Left hindlimb (tissue), 1 donor: ENCODE measurements around the gene HPN.
A peak's percentile ranks its signal among the peaks of the same experiment; 100 is the strongest.

ENCODE experiments used
- DNase-seq: peaks from one replicate; pipeline ENCODE4 v3.0.0-alpha.2; 2018

The HPN gene

DNA sequence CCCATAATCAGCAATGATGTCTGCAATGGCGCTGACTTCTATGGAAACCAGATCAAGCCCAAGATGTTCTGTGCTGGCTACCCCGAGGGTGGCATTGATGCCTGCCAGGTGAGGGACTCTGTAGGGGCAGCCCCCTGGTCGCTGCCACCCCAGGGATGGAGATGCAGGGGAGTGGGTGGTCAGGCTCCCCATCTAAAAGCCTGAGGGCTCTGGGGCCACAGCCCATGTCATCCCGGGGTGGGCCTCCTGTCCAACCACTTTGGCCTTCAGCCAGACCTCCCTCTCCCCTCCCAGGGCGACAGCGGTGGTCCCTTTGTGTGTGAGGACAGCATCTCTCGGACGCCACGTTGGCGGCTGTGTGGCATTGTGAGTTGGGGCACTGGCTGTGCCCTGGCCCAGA lies 24.1 kb downstream of the HPN start:
- DNase-seq = no peak

DNA sequence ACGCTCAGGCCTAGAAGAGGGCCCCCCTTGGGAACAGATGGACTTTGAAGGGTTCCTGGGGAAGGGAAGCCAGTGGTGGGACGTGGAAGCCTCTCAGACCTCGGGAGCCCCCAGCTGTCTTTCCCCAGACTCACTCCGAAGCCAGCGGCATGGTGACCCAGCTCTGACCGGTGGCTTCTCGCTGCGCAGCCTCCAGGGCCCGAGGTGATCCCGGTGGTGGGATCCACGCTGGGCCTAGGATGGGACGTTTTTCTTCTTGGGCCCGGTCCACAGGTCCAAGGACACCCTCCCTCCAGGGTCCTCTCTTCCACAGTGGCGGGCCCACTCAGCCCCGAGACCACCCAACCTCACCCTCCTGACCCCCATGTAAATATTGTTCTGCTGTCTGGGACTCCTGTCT lies 24.6 kb downstream of the HPN start:
- DNase-seq = no peak

DNA sequence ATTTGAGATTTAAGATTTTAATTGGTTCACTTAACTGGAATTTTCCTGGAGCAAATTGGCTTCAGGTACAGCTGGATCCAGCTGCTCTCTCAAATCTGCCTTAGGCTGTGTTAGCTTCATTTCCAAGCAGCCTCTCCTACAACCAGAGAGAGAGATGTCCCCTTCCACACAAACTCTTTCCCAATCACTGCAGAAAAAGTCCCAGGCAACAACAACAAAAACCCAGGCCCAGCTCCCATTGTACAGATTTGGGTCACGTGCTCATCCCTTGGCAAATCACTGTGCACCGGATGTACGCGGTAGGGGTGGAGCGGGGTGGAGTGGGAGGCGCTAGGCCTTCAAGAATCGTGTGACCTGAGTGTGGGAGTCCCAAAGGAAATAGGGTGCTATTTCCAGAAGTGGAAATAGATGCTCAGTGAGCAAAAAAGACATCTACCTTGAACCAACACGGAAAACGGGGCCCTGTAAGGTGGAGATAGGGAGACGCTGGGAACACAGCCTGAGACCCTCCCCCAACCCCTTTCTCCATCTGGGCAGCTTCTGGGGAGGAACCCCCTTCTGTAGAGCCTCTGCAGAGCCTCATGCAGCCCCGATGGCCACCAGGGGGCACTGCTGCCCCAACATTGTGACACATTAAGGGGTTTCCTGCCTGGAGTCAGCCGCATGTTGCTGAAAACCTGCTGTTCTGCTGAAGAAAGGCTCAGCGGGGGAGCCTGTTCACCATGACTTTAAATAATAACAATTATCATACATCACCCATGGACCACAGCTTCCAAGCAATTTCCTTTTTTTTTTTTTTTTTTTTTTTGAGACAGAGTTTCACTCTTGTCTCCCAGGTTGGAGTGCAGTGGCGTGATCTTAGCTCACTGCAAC lies 25.4 kb downstream of the HPN start:
- DNase-seq = peak; percentile 85

DNA sequence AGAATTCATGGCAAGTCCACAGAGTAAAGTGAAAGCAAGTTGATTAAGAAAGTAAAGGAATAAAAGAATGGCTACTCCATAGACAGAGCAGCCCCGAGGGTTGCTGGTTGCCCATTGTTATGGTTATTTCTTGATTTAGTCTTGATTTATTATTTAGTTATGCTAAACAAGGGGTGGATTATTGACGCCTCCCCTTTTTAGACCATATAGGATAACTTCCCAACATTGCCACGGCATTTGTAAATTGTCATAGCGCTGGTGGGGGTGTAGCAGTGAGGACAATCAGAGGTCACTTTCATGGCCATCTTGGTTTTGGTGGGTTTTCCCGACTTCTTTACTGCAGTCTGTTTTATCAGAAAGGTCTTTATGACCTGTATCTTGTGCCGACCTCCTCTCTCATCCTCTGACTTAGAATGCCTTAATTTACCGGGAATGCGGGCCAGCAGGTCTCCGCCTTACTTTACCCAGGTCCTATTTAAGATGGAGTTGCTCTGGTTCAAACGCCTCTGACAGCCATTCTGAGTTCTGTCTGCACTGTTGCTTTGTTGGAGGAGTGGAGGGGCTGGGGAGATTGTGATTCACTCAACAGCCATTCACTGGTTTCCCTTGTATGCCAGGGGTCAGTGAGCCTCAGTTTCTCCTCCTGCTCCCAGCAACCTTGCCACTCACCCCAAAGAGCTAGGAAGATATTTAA lies 27.6 kb downstream of the HPN start:
- no peak for DNase-seq

DNA sequence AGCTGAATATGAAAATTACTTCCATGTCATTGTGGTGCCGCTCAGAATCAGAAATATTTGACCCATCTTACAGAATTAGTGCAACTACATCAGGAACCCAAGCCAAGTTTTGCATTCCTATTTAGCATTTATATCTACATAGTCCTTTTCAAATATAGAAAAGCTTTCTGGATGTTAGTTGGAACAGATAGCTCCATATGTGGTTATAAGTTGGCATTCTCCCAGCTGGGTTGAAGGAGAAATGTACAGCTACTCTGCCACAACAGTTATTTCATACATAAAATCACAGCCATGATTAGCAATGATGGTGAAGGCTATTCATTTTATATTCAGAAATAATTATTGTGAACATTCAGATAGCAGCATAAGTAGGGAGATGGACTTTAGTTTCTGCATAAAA lies 28.2 kb downstream of the HPN start:
- DNase-seq = no peak

DNA sequence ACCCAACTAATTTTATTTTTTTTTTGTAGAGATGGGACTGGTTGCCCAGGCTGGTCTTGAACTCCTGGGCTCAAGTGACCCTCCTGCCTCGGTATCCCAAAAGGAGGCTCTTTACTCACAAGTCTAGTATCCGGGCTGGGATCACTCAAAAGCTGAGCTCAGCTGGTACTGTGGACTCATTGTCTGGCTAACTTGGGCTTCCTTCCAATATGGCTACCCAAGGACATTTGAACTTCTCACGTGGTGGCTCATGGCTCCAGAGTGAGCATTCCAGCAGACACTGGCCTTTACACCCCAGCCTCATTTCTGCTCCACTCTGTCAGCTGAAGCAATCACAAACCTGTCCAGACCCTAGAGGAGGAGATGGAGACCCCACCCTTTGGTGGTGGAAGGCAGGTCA lies 28.9 kb downstream of the HPN start:
- no peak for DNase-seq

DNA sequence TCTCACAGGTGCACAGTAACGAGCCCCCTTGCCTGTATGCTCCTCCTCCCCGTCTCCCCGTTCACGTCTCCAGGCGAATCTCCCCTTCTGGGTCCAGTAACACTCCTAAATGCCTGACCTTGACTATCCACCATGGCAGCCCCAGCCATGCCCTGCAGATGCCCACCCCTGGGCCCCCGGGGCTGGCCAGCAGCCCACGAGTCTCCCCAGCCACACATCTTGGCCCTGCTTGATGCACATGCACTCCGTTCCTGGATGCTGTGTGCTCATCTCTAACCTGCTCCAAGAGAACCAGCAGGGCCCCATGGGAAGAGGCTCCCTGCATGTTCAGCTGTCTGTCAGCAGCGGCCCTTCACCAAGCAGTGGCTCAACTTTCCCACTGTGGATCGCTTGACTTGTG lies 32.0 kb downstream of the HPN start:
- DNase-seq = no peak

DNA sequence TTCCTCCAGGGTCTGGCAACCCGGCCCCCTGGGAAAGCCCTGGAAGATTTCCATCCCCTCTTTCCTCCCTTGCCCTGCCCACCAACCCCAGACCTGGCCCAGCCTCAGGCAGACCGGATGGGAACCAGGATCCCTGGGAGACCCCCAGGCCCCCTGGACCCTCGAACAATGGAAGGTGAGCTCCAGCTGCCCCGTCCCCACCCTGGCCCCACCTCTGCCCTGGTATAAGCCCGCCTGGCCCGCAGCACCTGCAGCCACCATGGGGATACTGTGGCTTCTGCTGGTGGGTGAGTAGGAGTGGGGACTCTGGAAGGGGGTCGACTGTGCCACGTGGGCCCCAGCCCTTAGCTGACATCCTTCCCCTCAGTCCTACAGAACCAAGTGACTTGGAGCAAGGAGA lies 32.4 kb downstream of the HPN start:
- no peak for DNase-seq

DNA sequence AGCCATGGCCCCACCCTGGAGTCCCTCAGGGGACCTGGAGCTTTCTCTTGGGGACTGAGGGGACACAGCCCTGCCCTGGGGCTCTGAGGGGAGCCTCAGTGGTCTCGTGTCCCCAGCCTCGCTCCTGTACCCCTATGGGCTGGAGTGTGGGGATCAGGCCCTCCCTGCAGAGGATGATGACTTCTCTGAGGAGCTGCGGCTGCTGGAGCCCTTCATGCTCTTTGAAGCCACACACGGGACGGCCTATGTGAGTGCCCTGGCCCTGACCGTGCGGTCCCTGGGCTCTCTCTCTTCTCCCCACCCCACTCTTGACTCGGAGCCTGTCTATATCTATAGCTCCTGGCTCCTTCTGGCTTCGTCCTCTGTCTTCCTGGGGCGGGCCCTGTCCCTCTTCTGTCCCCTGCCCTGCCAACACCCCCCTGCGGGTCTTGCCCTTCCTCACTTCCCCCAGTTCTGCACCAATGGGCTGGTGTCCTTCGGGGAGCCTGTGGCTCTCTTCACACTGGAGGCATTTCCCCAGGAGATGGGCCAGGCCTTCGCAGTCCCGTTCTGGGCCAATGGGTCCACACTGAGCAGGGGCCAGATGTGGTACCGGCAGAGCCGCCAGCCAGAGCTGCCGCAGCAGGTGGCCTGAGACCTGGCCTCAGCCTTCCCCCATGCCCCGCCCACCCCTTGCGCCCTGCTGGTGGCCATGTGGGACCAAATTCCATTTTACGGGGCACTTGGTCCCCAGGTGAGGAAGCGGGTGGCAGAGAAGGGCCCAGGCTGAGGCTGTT lies 33.1 kb downstream of the HPN start:
- DNase-seq = no peak

DNA sequence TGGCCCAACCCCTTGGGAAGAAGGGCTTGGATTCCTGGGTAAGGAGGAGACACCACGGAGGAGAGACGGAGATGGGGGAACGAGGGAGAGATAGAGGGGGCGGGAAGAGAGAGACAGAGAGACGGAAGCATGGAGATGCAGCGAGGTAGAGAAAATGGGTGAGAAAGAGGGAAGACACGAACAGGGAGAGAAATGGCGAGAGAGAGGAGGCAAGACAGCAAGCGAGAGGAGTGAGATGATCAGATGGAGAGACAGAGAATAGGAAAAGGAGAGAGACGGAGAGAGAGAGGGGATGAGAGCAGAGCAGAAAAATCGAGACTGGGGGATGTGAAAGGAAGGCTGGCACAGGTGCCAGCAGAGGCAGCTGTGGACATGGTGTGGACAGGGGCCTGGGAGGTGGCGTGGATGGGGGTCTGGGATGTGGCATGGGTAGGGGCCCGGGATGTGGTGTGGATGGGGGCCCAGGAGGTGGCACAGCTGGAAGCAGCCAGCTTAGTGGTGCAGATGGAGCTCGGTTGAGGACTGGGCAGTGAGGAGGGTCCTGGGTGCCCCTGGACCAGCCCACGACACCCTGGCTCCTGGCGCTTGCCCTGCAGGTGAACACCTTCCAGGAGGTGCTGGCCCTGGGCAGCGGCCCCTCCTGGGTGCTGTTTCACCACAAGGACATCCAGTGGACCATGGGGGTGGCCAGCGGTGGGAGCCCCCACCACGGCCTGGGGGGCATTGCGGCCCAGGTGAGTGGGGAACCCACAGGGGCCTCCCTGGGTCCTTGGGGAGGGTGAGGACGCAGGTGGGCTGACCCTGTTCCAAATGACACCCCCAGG lies 33.9 kb downstream of the HPN start:
- no peak for DNase-seq

DNA sequence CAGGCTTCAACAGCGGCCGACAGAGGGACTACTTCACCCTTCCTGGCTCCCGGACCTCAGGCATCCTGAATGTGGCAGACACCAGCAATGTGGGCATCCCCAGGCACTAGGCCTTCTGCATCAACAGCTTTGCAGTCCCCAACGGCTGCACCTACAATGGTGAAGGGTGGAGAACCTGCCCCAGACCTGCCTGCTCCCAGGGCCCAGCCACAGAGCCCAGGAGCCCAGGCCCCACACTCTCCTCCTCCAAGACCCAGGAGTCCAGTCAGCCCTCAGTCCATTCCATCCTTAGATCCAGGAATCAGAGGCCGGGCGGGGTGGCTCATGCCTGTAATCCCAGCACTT lies 34.5 kb downstream of the HPN start:
- no peak for DNase-seq

DNA sequence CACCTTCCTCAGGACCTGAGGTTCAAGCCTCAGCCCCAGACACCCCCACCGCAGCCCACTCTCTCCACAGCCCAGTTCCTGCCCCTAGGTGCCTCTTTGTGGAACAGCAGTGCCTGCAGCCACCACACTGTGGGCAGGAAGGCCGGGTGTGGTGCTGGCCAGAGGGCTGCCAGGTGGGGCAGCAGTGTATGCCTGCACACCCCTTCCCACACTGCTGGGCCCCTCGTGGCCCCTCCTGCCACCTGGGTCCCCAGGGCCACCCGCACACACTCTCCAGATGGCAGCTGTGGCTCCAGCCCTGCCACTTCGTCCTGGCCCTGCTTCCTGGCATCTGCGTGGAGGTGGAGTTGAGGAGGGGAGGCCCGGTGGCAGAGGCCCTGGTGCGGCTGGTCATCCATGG lies 35.1 kb downstream of the HPN start:
- no peak for DNase-seq

DNA sequence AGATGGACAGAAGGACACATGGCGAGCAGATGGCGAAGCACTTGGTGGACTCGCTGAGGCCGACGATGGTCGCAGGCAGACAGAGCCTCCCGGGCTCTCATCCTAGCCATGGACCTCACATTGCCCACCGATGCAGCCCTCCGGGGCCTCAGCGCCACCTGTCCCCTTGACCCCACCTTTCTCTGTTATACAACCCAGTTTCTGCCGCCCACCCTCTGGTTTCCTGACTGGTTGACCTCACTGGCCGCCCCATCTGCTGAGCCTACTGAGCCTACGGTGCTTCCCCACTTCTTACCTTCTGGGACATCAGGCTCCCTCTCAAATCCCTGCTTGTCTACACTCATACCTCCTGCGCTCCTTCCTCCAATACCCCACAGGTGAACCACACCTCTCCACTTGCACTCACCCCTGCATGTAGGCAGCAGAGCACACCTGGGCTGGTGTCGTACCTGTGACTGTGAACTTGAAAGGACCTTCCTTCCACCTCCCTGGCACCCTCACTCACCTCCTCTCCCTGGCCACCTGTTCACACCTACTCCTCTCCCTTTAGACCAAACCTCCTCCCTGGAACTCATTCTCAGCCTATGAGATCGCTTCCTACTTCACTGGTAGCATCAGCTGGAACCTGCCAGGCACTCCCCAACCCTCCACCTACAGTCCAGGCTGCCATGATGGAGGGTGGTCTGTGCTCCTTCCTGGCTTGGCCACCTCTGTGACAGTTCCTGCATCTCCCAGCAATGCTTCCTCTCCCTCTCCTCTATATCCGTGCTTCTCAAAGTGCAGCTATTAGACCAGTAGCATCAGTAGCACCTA lies 36.1 kb downstream of the HPN start:
- no peak for DNase-seq

DNA sequence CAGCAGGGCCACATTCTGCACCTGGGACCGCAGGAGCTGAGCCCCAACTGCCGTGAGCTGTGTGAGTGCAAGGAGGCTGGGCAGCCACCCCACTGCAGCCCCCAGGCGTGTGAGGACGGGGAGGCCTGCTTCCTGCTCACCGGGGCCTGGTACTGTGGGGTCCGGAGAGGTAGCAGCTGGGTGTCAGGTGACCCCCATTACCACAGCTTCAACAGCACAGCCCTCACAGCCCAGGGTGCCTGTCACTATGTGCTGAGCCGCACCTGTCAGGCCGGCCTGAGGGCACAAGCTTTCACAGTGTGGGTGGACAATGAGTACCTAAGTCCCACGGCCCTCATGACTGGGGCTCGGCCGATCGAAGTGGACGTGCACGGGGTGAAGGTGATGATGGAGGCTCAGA lies 38.3 kb downstream of the HPN start:
- DNase-seq = no peak

DNA sequence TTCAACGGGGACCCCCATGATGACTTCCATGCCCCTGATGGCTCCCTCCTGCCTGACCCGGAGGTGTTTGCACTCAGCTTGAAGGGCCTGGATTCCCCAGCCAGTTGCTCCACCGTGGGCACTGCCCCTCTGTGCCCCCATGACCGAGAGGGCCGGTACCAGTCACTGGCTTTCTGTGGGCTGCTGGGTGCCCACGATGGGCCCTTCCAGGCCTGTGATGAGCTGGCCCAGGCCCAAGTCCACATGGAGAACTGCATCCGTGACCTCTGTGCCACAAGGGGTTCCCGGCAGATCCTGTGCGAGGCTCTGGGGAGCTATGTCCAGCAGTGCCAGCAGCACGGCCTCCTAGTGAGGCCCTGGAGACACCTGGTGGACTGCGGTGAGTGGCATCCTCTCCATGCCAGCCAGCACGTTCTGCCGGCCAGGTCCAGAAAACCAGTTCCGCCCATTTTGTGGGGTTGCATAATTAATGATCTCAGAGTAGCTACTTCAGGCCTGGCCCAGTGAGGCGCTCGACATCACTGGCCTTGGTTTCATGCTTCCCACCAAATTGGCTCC lies 39.2 kb downstream of the HPN start:
- DNase-seq = no peak

DNA sequence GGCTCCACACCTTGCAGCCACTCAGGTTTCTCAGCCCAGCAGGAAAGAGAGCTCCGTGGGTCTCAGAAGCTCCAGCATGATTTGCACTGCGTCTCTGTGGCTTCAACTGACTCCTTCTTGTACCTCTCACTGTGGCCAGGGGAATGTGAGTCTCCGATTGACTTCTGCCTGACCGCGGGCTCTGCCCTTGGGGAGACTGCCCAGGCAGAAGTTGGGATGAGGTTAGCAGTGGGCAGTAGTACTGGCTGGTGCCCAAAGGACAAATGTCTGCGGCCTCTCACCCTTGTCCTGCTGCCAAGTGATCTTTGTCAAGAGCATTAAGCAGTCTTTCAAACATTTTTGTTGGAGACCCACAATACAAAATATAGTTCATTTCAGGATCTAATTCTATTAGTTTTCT lies 39.7 kb downstream of the HPN start:
- DNase-seq = no peak

DNA sequence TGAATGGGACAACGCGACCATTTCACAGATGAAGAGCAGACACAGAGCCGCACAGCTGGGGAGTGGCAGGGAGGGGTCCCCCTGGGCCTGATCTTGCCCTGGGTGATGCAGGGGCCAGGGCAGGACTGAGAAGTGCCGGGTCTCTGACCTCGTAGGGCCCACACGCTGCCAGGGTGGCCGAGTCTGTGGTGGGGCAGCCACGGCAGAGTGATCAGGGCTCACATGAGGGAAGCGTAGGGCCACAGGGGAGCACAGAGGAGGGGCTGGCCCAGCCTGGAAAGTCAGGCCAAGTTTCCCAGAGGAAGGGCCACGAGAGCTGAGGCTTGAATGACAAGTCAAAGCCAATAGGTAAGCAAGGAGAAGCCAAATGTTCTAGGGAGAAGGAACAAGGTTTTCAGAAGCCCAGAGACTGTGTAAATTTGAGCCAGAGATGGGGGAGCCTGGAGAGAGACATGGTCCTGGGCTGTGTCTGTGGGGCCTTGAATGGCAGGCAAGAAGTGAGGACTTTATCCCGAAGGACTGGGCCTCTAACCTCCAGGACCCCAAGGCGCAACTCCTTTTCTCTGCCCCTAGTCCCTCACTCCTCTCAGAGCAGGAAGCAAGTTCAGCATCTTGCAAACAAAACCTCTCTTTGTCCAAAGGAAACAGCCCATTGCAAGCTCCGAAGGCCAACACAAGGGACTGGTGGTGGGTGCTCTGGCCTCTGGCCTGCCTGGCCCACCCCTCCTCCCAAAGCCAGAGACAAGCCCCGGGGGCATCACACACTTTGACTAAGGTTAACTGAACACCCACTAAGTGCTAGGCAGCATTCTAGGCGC lies 42.4 kb downstream of the HPN start:
- no peak for DNase-seq

DNA sequence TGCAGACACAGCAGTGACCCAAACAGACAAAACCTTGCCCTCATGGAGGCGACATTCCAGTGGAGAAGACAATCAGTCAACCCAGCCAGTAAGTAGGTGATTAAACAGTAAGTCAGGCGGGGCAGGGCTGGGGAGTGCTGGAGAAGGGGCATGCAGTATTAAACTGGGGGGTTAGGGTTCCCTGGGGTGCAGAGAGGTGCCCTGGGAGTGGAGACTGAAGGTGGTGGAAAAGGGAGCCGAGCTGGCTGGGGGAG lies 42.9 kb downstream of the HPN start:
- no peak for DNase-seq

DNA sequence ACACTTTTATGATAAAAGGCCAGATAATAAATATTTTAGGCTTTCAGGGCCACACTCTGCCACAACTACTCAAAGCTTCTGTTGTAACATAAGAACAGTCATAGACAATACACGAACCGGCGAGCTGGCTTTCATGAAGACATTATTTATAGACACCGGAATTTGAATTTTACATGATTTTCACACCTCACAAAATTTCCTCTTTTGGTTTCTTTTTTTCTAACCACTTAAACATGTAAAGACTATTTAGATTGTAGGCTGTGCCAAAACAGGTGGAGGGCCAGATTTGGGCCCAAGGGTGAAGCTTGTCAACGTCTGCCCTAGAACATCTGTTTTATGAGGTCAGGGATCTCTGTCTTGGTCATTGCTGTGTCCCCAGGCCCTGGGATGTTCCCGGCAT lies 44.4 kb downstream of the HPN start:
- DNase-seq = no peak

DNA sequence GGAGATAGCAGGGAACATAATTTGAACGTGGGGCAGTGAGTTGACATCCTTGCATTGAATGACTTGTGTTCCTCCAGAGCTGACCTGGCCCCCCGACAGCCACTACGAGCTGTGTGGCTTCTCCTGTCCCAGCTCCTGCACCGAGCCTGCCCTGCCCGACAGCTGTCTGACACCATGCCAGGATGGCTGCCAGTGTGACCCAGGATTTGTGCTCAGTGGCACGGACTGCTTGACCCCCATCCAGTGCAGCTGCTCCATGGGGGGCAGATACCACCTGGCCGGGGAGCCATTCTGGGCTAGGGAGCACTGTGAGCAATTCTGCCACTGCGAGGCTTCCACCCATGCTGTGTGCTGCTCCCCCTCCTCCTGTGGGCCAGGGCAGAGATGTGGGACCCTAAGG lies 44.9 kb downstream of the HPN start:
- no peak for DNase-seq

DNA sequence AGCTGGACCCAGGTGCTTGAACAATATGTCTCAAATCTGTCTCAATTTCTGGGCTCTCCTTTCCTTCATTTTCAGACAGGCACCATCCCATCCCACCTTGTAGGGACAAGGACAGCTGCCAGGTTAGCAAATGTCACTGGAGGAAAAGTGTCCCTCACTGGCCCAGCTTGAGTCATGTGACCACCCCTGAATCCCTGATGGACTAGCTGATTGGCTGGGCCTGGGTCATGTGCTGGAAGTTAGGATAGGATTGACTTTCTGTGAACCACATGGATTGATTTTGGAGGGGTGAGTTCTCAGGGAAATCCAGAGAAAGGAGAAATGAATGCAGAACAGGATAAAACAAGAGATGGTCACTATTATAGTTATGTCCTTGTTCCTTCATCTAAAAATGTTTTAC lies 45.9 kb downstream of the HPN start:
- no peak for DNase-seq
